Neural crest cell (in vitro differentiated cells): Measurements from ENCODE around the gene PRLHR. TPM values are rescaled to one million over a fixed set of nuclear protein-coding genes. Genes with fewer than 3 reads are reported as not detected.

ENCODE experiments used
- DNase-seq: peaks from one replicate; pipeline ENCODE4 v3.0.0; 2021; ENCODE audit warnings: low read depth, mixed read lengths, low spot score
- H3K27ac Mint-ChIP-seq: one replicate; pipeline ENCODE4 v1.8.0; 2021; ENCODE audit warnings: mild to moderate bottlenecking, mixed read lengths; ENCODE audit not compliant: unreplicated experiment
- H3K27me3 Mint-ChIP-seq: 2 replicates; pipeline ENCODE4 v1.8.0; 2021; ENCODE audit warnings: low read depth, mild to moderate bottlenecking, mixed read lengths
- H3K36me3 Mint-ChIP-seq: 2 replicates; pipeline ENCODE4 v1.8.0; 2021; ENCODE audit warnings: low read depth, mild to moderate bottlenecking, mixed read lengths
- H3K4me1 Mint-ChIP-seq: 2 replicates; pipeline ENCODE4 v1.8.0; 2021; ENCODE audit warnings: mixed read lengths
- H3K4me3 Mint-ChIP-seq: one replicate; pipeline ENCODE4 v1.8.0; 2021; ENCODE audit warnings: mild to moderate bottlenecking, mixed read lengths
- H3K9me3 Mint-ChIP-seq: 2 replicates; pipeline ENCODE4 v1.8.0; 2021; ENCODE audit warnings: mixed read lengths
- total RNA-seq: library from RNA; stranded (reverse); gene quantifications from 2 replicates; pipeline ENCODE4 v1.2.1, GENCODE V29; 2021
- TF ChIP-seq, protein P1 (sequence below): fragments of 200-600 bp; sonication (generic); conservative IDR thresholded peaks from 2 replicates; pipeline ENCODE4 v1.5.0; 2021; ENCODE audit warnings: antibody characterized with exemption, mild to moderate bottlenecking

Gene PRLHR
- total RNA-seq, 1 donor from 2014 or later = not detected

DNA sequence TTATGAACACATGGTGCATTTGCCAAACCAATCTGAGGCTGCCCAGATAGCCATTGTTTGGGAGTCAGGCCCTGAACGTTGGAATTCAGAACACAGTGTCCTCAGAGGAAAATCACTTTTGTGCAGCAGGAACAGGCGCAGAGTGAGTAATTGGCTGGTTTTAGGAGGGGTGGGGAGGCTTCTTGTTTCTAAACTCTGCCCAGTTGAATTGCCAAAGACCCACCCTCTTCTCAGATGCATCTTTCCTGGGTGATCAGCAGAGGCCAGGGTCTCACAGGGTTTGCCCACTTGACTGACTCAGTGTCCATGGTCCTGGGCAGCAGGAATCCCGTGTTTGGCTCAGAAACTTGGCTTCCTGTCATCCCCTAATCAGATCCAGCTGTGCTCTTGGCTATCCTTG lies 24.3 kb downstream of the PRLHR start:
- Mint-ChIP-seq H3K36me3 (no peaks in the 10 kb centered on the region), H3K4me1 (peaks cover 6% of the 10 kb centered on the region), H3K4me3 (no peak overlapping the region), H3K27ac (peak overlapping the region; percentile 75), H3K27me3 (peaks cover 16% of the 10 kb centered on the region), H3K9me3 (no peaks in the 10 kb centered on the region)
- no peak for DNase-seq
- TF ChIP-seq, protein P1, sequence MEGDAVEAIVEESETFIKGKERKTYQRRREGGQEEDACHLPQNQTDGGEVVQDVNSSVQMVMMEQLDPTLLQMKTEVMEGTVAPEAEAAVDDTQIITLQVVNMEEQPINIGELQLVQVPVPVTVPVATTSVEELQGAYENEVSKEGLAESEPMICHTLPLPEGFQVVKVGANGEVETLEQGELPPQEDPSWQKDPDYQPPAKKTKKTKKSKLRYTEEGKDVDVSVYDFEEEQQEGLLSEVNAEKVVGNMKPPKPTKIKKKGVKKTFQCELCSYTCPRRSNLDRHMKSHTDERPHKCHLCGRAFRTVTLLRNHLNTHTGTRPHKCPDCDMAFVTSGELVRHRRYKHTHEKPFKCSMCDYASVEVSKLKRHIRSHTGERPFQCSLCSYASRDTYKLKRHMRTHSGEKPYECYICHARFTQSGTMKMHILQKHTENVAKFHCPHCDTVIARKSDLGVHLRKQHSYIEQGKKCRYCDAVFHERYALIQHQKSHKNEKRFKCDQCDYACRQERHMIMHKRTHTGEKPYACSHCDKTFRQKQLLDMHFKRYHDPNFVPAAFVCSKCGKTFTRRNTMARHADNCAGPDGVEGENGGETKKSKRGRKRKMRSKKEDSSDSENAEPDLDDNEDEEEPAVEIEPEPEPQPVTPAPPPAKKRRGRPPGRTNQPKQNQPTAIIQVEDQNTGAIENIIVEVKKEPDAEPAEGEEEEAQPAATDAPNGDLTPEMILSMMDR = no peak

DNA sequence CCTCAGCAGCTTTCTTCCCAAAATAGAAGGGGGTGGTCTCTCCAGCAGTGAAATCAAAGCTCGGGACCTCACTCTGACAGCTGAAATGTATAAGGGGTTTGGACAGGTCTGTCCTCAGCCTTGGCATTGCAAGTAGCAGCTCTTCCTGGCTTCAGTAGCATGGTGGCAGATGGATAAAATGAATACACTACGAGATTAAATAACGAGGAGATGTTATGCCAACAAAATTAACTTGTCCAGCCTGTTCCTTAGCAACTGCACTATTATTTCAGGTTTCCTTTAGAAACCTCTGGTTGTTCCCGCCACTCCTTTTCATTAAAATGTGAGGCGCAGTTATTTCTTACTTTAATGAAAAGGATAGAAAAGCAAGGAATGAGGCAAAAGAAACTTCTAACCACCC lies 24.9 kb downstream of the PRLHR start:
- H3K36me3 Mint-ChIP-seq = no peaks in the 10 kb centered on the region
- no peak overlapping the region for H3K27ac Mint-ChIP-seq

DNA sequence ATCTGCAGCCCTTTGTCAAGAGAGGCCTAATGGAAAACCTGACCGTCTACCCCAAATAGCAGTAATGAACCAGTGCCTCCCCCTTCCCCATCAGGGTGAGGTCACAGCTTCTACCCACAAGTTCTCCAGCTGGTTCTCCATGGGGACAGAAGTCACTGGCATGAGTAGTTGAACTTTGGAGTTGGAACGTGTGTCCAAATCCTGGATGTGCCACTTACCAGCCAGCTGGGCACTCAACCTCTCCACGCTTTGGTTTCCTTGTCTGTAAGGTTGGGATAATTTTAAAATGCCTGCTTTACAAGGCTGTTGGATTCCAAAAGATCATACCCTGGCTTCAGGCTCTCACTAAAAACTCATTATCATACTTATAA lies 25.6 kb downstream of the PRLHR start:
- Mint-ChIP-seq H3K27me3 (peaks cover 5% of the 10 kb centered on the region), H3K36me3 (no peaks in the 10 kb centered on the region), H3K27ac (no peak overlapping the region)

More for the DNA sequence above, 24.9 kb downstream of the PRLHR start:
- TF ChIP-seq, protein P1 = no peak
- Mint-ChIP-seq H3K4me1 (peaks cover 6% of the 10 kb centered on the region), H3K4me3 (no peak overlapping the region), H3K27me3 (peaks cover 11% of the 10 kb centered on the region), H3K9me3 (no peaks in the 10 kb centered on the region)
- DNase-seq = no peak

DNA sequence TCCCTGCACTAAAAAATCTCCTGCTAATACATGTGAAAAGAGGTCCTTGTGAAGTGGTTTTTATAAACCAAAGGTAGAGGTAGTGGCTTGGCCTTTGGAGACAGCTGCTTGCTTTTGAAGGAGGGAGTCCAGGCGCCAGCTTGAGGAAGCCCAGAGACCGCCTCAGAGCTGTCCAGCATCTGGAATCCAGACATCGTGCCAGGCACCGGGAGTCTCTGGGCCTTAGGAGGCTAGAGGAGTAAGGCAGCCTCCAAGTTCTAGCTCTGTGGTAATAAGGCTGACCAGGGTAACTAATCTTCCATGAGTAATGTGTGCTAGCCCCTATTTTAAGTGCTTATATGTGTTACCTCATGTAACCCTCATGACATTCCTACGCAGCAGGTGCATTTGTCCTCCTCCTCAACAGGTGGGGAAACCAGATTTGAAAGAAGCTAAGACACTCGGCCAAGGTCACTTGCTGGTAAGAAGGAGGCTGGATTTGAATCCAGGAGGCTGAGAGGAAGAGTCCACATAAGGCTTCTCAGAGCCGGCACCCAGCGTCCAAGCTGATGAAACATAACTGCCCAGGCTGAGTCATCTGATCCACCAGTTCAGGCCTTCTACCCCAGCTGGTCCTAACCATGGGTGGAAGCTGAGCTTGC lies 26.1 kb downstream of the PRLHR start:
- H3K4me1 Mint-ChIP-seq = peaks cover 6% of the 10 kb centered on the region
- DNase-seq = no peak
- H3K27ac Mint-ChIP-seq = no peak overlapping the region
- TF ChIP-seq, protein P1 = no peak
- no peaks in the 10 kb centered on the region for H3K9me3 Mint-ChIP-seq
- no peak overlapping the region for H3K4me3 Mint-ChIP-seq
- no peaks in the 10 kb centered on the region for H3K36me3 Mint-ChIP-seq
- peaks cover 4% of the 10 kb centered on the region for H3K27me3 Mint-ChIP-seq

More for the DNA sequence above, 25.6 kb downstream of the PRLHR start:
- DNase-seq = no peak
- Mint-ChIP-seq H3K4me3 (no peak overlapping the region), H3K9me3 (no peaks in the 10 kb centered on the region), H3K4me1 (peaks cover 6% of the 10 kb centered on the region)
- TF ChIP-seq, protein P1 = no peak

DNA sequence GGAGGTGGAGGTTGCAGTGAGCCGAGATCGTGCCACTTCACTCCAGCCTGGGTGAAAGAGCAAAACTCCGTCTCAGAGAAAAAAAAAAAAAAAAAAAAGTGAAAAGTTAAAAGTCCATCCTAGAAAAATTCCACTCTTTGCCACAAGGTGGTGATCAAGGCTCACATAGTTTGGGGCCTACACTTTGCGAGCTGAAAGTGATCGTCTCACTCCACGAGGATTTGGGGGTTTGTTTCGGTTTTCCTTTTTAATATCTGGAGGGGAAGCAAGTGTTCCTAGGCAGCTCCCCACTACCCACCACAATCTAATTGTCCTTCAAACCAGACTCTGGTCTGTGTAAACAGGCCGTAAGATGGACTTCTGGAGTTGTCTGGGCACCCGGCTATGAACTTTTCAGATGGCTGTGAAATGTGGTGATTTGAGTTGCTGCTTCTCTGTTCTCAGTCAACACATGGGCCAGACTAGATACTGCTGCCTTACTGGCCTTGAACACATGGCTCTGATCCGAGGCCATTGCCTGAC lies 27.1 kb downstream of the PRLHR start:
- Mint-ChIP-seq H3K4me1 (peaks cover 6% of the 10 kb centered on the region), H3K27me3 (peaks cover 4% of the 10 kb centered on the region), H3K9me3 (no peaks in the 10 kb centered on the region), H3K4me3 (no peak overlapping the region), H3K36me3 (no peaks in the 10 kb centered on the region), H3K27ac (no peak overlapping the region)
- DNase-seq = peak; percentile 65
- TF ChIP-seq, protein P1 = peak; percentile 77
